ENCODE measurements around the gene KRT36. TPM values are rescaled to one million over a fixed set of nuclear protein-coding genes. Genes with fewer than 3 reads are reported as not detected.

Gene KRT36
- total RNA-seq, 1 donor from 2014 or later = not detected

DNA sequence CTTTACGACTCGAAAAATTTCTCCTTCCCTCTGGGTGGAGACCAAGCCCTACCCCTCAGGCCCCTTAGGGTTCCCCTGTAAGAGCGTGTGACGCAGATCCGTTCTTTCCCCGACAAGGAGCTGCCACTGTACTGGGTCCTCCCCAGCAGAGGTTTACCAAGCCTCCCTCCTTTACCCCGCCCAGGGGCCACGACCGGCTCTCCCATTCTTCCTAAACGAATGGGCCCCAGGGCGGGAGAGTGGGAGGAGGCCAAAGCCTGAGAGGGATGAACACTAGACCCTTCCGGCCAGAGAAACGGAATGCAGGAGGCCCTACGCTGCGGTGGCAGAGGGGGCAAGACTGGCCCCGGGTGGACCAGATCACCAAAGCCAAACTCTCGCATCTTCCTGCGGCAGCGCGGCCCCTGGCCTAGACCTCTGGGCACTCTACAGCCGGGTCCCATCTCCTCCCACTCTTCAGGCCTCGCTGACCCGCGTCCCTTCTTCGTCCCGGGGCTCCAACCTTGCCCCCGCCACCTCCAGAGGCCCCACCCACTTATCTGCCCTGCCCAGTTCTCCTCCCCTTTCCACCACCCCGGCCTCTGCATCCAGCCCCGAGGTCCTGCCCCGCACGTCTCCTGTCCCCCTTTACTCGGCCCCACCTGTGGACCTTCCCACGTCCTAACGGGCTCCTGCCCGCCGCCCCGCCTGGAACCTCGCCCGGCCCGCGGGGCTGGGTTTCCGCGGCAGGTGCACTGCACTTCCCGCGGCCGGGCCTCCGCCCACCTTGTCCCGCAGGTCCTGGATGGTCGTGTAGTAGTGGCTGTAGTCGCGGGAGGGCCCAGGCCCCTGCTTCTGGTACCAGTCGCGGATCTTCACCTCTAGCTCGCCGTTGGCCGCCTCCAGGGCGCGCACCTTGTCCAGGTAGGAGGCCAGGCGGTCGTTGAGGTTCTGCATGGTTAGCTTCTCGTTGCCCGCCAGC, 37.6 kb upstream of the KRT36 start:
- H3K4me1 Mint-ChIP-seq = peaks cover 7% of the 10 kb centered on the region
- no peak for DNase-seq
- H3K36me3 Mint-ChIP-seq (ENCODE audit: low read depth) = no peaks in the 10 kb centered on the region
- CTCF ChIA-PET = interaction anchor here (0.8 kb wide), 1 partner anchor 22 kb away, joined by 3 read pairs; no protein-coding TSS in a partner anchor
- no peaks in the 10 kb centered on the region for H3K9me3 Mint-ChIP-seq
- ATAC-seq (ENCODE audit: low read depth) = no peak
- H3K27me3 Mint-ChIP-seq = peaks cover 58% of the 10 kb centered on the region
- TF ChIP-seq, protein P1, sequence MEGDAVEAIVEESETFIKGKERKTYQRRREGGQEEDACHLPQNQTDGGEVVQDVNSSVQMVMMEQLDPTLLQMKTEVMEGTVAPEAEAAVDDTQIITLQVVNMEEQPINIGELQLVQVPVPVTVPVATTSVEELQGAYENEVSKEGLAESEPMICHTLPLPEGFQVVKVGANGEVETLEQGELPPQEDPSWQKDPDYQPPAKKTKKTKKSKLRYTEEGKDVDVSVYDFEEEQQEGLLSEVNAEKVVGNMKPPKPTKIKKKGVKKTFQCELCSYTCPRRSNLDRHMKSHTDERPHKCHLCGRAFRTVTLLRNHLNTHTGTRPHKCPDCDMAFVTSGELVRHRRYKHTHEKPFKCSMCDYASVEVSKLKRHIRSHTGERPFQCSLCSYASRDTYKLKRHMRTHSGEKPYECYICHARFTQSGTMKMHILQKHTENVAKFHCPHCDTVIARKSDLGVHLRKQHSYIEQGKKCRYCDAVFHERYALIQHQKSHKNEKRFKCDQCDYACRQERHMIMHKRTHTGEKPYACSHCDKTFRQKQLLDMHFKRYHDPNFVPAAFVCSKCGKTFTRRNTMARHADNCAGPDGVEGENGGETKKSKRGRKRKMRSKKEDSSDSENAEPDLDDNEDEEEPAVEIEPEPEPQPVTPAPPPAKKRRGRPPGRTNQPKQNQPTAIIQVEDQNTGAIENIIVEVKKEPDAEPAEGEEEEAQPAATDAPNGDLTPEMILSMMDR (IDR thresholded peaks at IDR 0.05) = no peak
- intact Hi-C loops (cut with micrococcal nuclease) = no loop called here
- POLR2A ChIA-PET = no interaction called here
- H3K4me3 Mint-ChIP-seq = no peak overlapping the region
- no peak overlapping the region for H3K27ac Mint-ChIP-seq

DNA sequence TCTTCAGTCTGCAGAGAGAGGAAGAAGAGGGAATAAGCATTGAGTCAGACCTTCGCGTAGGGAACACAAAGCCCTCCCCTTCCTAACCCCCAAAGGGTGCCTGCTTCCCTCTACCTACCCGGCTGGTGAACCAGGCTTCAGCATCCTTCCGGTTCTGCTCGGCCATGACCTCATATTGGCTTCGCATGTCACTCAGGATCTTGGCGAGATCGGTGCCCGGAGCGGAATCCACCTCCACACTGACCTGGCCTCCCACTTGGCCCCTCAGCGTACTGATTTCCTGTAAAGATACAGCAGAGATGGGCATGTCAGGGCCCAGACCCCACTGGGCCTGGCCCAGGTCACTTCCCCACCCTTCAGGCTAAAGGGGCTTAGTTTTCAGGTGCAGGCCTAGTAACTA, 34.6 kb upstream of the KRT36 start:
- TF ChIP-seq, protein P1 (IDR thresholded peaks at IDR 0.05) = no peak
- H3K27me3 Mint-ChIP-seq = peaks cover 35% of the 10 kb centered on the region
- H3K27ac Mint-ChIP-seq = no peak overlapping the region
- DNase-seq = no peak
- no peak for ATAC-seq (ENCODE audit: low read depth)
- ChIA-PET POLR2A (no interaction called here), CTCF (no interaction called here)
- no peaks in the 10 kb centered on the region for H3K9me3 Mint-ChIP-seq
- intact Hi-C loops (cut with micrococcal nuclease) = no loop called here
- H3K4me3 Mint-ChIP-seq = no peak overlapping the region
- H3K4me1 Mint-ChIP-seq = peaks cover 7% of the 10 kb centered on the region
- no peaks in the 10 kb centered on the region for H3K36me3 Mint-ChIP-seq (ENCODE audit: low read depth)

DNA sequence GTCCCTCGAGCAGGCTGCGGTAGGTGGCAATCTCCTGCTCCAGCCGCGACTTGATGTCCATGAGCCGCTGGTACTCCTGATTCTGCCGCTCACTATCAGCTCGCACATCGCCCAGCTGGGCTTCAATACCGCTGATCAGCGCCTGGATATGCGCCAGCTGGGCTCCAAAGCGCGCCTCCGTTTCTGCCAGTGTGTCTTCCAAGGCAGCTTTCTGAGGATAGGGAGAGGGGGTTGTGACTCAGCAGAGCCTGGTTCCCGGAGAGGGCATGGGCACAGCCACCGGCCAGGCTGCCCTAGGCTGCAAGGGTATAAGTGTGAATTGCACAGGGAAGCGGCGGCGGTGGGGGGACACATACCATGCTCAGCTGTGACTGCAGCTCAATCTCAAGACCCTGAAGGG, 34.1 kb upstream of the KRT36 start:
- TF ChIP-seq, protein P1 (IDR thresholded peaks at IDR 0.05) = no peak
- H3K9me3 Mint-ChIP-seq = no peaks in the 10 kb centered on the region
- H3K36me3 Mint-ChIP-seq (ENCODE audit: low read depth) = no peaks in the 10 kb centered on the region
- H3K4me3 Mint-ChIP-seq = no peak overlapping the region
- DNase-seq = no peak
- ChIA-PET CTCF (no interaction called here), POLR2A (no interaction called here)
- H3K4me1 Mint-ChIP-seq = peaks cover 7% of the 10 kb centered on the region
- peaks cover 30% of the 10 kb centered on the region for H3K27me3 Mint-ChIP-seq
- no peak for ATAC-seq (ENCODE audit: low read depth)
- intact Hi-C loops (cut with micrococcal nuclease) = no loop called here
- no peak overlapping the region for H3K27ac Mint-ChIP-seq

DNA sequence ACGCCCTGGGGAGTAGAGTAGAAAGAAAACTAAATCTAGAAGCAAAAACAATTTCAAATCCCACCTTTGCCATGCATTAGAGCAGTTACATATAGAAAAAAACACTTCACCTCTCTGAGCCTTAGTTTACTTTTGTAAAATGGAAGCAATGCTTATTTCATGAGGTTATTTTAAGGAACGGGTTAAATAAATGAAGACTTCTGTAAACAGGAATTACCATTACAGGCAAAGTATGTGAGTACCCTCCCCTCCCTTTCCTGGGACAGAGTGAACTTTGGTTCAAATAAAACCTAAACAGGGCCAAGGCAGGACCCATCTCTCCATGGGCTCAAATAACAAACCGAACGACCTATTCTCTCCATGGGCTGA, 33.5 kb upstream of the KRT36 start:
- Mint-ChIP-seq H3K9me3 (no peaks in the 10 kb centered on the region), H3K4me1 (peaks cover 4% of the 10 kb centered on the region), H3K27me3 (peaks cover 25% of the 10 kb centered on the region), H3K36me3 (ENCODE audit: low read depth) (no peaks in the 10 kb centered on the region), H3K27ac (no peak overlapping the region), H3K4me3 (no peak overlapping the region)
- ATAC-seq (ENCODE audit: low read depth) (no peak), DNase-seq (no peak)
- TF ChIP-seq, protein P1 (IDR thresholded peaks at IDR 0.05) = no peak
- POLR2A ChIA-PET = no interaction called here
- intact Hi-C loops (cut with micrococcal nuclease) = no loop called here
- CTCF ChIA-PET = no interaction called here

DNA sequence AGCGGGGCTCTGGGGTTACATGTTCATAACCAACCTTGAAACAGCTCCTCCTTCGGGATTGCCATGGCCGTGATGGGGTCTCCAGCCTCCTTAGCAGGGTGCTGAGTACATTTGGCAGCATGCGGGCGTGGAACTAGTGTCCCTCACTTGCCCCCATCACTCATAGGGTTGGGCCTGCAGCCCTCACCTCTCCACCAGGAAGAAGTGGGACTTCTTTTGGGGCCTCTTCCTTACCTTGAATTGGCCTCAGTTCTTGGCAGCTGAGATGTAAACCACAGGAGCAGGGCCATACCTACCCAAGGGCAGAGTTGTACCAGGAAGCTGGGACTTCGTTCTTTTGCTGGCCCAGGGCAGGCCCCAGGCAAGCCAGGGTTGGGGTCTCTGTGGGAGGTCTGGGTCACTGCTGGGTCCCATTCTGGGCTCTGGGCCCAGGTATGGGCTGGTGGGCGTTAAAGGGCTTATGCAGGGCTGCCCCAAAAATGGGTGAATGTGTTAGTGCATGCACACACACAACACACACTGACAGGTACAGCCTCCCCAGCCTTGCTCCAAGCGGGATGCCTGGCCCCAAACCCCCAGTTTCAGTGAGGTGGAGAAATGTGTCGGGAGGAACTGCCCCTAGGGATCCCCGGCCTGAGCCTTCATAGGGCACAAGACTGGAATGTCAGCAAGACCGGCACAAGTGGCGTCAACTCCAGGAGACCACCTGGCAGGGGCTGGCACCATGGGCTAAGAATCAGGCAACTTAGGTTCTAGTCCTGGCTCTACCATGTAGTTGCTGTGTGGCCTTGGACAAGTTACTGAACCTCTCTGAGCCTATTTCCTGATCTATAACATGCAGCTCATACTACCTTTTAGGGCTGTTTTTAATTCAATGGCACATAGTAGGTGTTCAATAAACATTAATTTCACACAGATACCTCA, 32.9 kb upstream of the KRT36 start:
- Mint-ChIP-seq H3K27me3 (peaks cover 25% of the 10 kb centered on the region), H3K27ac (no peak overlapping the region), H3K9me3 (no peaks in the 10 kb centered on the region), H3K4me1 (peaks cover 4% of the 10 kb centered on the region), H3K36me3 (ENCODE audit: low read depth) (no peaks in the 10 kb centered on the region), H3K4me3 (no peak overlapping the region)
- POLR2A ChIA-PET = no interaction called here
- DNase-seq (no peak), ATAC-seq (ENCODE audit: low read depth) (no peak)
- intact Hi-C loops (cut with micrococcal nuclease) = no loop called here
- CTCF ChIA-PET = no interaction called here
- TF ChIP-seq, protein P1 (IDR thresholded peaks at IDR 0.05) = no peak
